Lung (tissue), 12 donors: ENCODE results near the gene GUCY1B1. TPM values are rescaled to one million over a fixed set of nuclear protein-coding genes. Genes with fewer than 3 reads are reported as not detected.

Experiments
- ATAC-seq: fragments of 200-7000 bp; cut with Tn5 transposase; one replicate; pipeline ENCODE4 v1.9.1; 2020; ENCODE audit warnings: moderate number of reproducible peaks; ENCODE audit not compliant: insufficient read depth, low FRiP score
- DNase-seq, 3 donors: peaks; one replicate each; pipeline ENCODE4 v3.0.0-alpha.2; 2013 to 2017
- H3K27ac ChIP-seq, 2 donors: one replicate each; pipeline ENCODE4 v1.5.1; 2013; ENCODE audit warnings: mild to moderate bottlenecking in 2 of 2, moderate library complexity in 2 of 2, control low read depth in 1 of 2, inconsistent platforms in 1 of 2, low read depth in 1 of 2, low read length in 1 of 2
- H3K27me3 ChIP-seq, 3 donors: one replicate each; pipeline ENCODE4 v1.5.1; 2013; ENCODE audit warnings: low read length in 2 of 3; ENCODE audit not compliant: control insufficient read depth in 3 of 3, insufficient read depth in 3 of 3
- H3K36me3 ChIP-seq, 4 donors: one replicate each; pipeline ENCODE4 v1.5.1; 2013; ENCODE audit warnings: low read length in 4 of 4, mild to moderate bottlenecking in 1 of 4, moderate library complexity in 1 of 4; ENCODE audit not compliant: control insufficient read depth in 4 of 4, insufficient read depth in 4 of 4
- H3K4me1 ChIP-seq, 5 donors: one replicate each; pipeline ENCODE4 v1.5.1; 2013; ENCODE audit warnings: low read length in 5 of 5, mild to moderate bottlenecking in 2 of 5, moderate library complexity in 1 of 5; ENCODE audit not compliant: control insufficient read depth in 5 of 5, insufficient read depth in 5 of 5
- H3K4me3 ChIP-seq: one replicate; pipeline ENCODE4 v1.5.1; 2013; ENCODE audit warnings: mild to moderate bottlenecking, control low read depth, moderate library complexity
- H3K9ac ChIP-seq, 2 donors: one replicate each; pipeline ENCODE4 v1.5.1; 2013; ENCODE audit warnings: low read length in 2 of 2, control low read depth in 1 of 2; ENCODE audit not compliant: insufficient read depth in 1 of 2
- H3K9me3 ChIP-seq, 4 donors: one replicate each; pipeline ENCODE4 v1.5.1; 2013; ENCODE audit warnings: low read length in 3 of 4, mild to moderate bottlenecking in 1 of 4, moderate library complexity in 1 of 4; ENCODE audit not compliant: control insufficient read depth in 4 of 4, insufficient read depth in 3 of 4
- WGBS, 2 donors: extraction: QIAGEN DNeasy Blood & Tissue Kit; methylation state at CpG; one replicate each; pipeline ENCODE4 v1.1.7; 2013; 5-methylcytosine and 5-hydroxymethylcytosine counted together
- polyA plus RNA-seq, 2 donors: library from polyadenylated mRNA; stranded (reverse); fragments of 200-250 nt; gene quantifications; one replicate each; pipeline ENCODE4 v1.2.1, GENCODE V29; 2013
- total RNA-seq, 2 donors: library from RNA; depleted of rRNA in 1 of 2; stranded (reverse); fragments of >200 nt in 1 of 2; gene quantifications; one replicate each; pipeline ENCODE4 v1.2.1, GENCODE V29; 2014 to 2021
- TF ChIP-seq, protein P1 (sequence below): IDR thresholded peaks from 2 replicates; pipeline ENCODE4 v1.5.1; 2012; ENCODE audit warnings: mild to moderate bottlenecking; ENCODE audit errors: control extremely low read depth, extremely low read depth
- donor health status: control.
- donor health status: control.
- donor health status: Bipolar disorder and iron deficiency.
- donor health status: healthy.
- donor health status: DM: yes; HTN: yes; CAD: no.

The GUCY1B1 gene
- total and polyA plus RNA-seq, 4 donors: 9.4 to 36.9 (median 13.4) TPM

DNA sequence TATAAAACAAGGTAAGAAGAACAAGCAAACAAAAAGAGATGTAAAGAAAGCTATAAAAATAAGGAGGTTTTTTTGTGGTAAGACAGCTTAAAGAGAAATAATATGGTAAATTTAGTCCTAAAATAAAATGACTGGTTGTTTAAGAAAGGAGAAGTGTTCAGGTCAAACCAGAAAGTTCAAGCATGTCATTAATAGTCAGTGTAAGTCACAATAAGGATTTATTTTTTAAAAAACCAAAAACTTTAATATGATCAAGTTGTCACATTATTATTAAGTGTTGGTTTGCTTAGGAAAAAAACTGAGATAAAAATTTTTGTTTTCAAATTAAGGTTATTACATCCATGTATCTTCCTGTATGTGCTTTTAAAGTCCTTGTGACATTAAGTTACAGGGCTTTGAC, 88.1 kb downstream of the GUCY1B1 start:
- peaks cover 0 to 4% (median 0%) of the 10 kb centered on the region in 5 donors for H3K4me1 ChIP-seq
- no peaks in the 10 kb centered on the region for H3K27me3 ChIP-seq
- H3K9ac ChIP-seq: no peak overlapping the region
- no peaks in the 10 kb centered on the region for H3K36me3 ChIP-seq
- H3K4me3 ChIP-seq: no peak overlapping the region
- peaks cover 0 to 2% (median 0%) of the 10 kb centered on the region in 4 donors for H3K9me3 ChIP-seq
- no peak overlapping the region for H3K27ac ChIP-seq
- no peak for DNase-seq
- ATAC-seq: no peak
- TF ChIP-seq, protein P1, sequence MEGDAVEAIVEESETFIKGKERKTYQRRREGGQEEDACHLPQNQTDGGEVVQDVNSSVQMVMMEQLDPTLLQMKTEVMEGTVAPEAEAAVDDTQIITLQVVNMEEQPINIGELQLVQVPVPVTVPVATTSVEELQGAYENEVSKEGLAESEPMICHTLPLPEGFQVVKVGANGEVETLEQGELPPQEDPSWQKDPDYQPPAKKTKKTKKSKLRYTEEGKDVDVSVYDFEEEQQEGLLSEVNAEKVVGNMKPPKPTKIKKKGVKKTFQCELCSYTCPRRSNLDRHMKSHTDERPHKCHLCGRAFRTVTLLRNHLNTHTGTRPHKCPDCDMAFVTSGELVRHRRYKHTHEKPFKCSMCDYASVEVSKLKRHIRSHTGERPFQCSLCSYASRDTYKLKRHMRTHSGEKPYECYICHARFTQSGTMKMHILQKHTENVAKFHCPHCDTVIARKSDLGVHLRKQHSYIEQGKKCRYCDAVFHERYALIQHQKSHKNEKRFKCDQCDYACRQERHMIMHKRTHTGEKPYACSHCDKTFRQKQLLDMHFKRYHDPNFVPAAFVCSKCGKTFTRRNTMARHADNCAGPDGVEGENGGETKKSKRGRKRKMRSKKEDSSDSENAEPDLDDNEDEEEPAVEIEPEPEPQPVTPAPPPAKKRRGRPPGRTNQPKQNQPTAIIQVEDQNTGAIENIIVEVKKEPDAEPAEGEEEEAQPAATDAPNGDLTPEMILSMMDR: no peak

DNA sequence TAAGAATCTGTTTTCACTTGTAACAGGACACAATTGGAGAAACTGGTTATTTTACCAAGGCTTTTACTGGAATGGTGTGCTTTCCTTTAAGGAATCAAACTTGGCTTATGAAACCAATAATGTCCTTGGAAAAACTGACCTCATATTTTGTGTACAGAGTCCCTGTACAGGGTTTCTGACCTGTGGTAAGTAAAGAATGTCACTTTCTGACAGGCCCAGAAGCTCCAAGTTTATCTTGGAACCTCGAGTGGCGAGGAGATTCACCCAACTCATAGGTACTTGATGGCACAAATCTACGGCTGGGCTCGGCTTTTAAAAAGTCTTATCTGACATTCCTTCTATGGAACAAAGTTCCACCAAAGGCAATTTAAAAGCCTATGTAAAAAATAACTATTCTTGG, 90.2 kb downstream of the GUCY1B1 start:
- H3K27ac ChIP-seq: no peak overlapping the region
- WGBS, 2 donors: 83 to 89% methylated on average over 4 of the region's 4 CpGs
- H3K9me3 ChIP-seq: peaks cover 0 to 2% (median 0%) of the 10 kb centered on the region in 4 donors
- H3K36me3 ChIP-seq: no peaks in the 10 kb centered on the region
- H3K4me1 ChIP-seq: no peaks in the 10 kb centered on the region
- ATAC-seq: no peak
- no peak overlapping the region for H3K4me3 ChIP-seq
- TF ChIP-seq, protein P1: no peak
- H3K27me3 ChIP-seq: no peaks in the 10 kb centered on the region
- DNase-seq: no peak
- H3K9ac ChIP-seq: no peak overlapping the region

DNA sequence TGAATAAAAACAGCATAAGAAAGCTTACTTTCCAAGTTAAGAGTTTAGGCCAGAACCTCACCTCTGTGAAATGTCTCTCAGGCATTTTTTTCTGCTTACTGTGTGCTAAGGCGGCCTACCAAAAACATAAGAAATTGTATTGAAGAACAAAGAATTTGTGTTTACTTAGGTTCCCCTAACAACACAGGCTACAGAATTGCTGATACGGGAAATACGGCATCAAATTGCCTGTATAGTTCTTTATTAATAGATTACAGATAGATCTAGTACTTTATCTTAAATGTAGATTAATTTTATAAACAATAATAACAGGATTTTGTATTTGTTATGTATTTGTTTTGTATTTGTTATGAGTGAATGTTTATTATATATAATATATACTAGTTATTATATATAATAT, 94.4 kb downstream of the GUCY1B1 start:
- Histone ChIP-seq H3K4me1 (no peaks in the 10 kb centered on the region), H3K4me3 (no peak overlapping the region), H3K9ac (no peak overlapping the region), H3K27me3 (no peaks in the 10 kb centered on the region), H3K9me3 (peaks cover 0 to 2% (median 0%) of the 10 kb centered on the region in 4 donors), H3K36me3 (no peaks in the 10 kb centered on the region), H3K27ac (no peak overlapping the region)
- WGBS, 2 donors: 97 to 99% methylated on average over 3 of the region's 3 CpGs
- ATAC-seq (no peak), DNase-seq (no peak)
- TF ChIP-seq, protein P1: no peak

DNA sequence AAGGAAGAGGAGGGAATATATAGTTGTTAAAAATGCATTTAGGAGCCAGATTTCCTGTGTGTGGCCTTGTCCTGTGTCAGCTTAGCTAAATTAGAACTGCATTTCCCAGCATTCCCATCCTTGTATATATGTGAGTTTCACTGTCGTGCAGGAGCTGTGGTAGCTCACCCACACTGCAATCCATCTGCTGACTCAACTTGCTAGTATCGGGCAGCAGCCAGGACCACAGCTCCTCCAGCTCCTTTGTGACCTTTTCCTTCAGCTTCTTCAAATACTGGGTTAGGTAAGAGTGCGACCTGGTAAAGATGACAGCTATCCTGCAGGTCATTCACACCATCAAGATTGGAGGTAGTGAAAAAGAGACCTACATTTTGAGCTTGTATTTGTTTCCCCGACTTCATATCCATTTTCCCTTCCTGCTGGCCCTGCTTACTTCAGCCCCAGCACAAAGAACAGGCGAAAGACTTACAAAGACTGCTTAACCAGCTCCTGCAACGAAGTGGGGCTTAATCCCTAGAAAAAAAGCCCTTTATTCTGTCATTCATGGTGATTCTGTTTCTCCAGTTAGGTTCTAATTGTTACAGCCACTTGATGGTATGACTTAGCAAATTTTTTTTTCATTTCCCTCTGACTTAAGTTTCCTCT, 95.9 kb downstream of the GUCY1B1 start:
- DNase-seq (peak in 1 of 3 donors; percentile 42), ATAC-seq (no peak)
- no peaks in the 10 kb centered on the region for H3K27me3 ChIP-seq
- H3K36me3 ChIP-seq: no peaks in the 10 kb centered on the region
- H3K9me3 ChIP-seq: no peaks in the 10 kb centered on the region
- 58 to 65% methylated on average over 6 of the region's 6 CpGs for WGBS, 2 donors
- no peak overlapping the region for H3K27ac ChIP-seq
- H3K9ac ChIP-seq: no peak overlapping the region
- TF ChIP-seq, protein P1: no peak
- H3K4me1 ChIP-seq: no peaks in the 10 kb centered on the region
- no peak overlapping the region for H3K4me3 ChIP-seq
